Gastrocnemius medialis (tissue), 4 donors: Measurements from ENCODE around the gene TEX51.

ENCODE experiments used
- POLR2A ChIP-seq, 2 donors: fragments of 450-650 bp; IDR thresholded peaks; one replicate each; pipeline ENCODE4 v1.6.1; 2017; ENCODE audit warnings: antibody characterized with exemption in 2 of 2, mild to moderate bottlenecking in 2 of 2, moderate library complexity in 2 of 2
- TF ChIP-seq, protein P1 (sequence below), 5 experiments: fragments of 450-650 bp in 3 of 5; fragments of 200-600 bp in 2 of 5; sonication (generic) in 2 of 5; IDR thresholded peaks in 4 of 5; conservative IDR thresholded peaks in 1 of 5; 1 replicate in 4 of 5; 2 replicates in 1 of 5; pipeline ENCODE4 v1.5.1; 2016 to 2019; ENCODE audit warnings: antibody characterized with exemption in 5 of 5, mild to moderate bottlenecking in 3 of 5, moderate library complexity in 3 of 5

DNA sequence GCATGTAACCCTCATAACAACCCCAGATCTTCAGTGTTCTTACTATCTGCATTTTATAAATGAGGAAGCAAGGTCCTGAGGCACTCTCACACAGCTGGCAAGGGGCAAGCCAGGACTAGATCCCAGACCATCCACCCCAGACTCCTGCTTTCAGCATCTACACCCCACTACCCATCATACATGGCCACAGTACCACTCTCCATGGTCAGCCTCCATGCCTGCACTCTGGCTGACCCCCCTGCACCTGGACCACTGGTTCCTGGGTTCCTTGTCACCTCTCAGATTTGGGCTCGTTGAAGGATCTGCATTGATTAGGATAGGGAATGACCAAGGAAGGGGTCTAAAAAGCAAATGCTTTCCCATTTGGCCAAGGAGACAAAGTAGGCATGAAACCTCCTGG is 36.0 kb upstream of the TEX51 start:
- TF ChIP-seq, protein P1, sequence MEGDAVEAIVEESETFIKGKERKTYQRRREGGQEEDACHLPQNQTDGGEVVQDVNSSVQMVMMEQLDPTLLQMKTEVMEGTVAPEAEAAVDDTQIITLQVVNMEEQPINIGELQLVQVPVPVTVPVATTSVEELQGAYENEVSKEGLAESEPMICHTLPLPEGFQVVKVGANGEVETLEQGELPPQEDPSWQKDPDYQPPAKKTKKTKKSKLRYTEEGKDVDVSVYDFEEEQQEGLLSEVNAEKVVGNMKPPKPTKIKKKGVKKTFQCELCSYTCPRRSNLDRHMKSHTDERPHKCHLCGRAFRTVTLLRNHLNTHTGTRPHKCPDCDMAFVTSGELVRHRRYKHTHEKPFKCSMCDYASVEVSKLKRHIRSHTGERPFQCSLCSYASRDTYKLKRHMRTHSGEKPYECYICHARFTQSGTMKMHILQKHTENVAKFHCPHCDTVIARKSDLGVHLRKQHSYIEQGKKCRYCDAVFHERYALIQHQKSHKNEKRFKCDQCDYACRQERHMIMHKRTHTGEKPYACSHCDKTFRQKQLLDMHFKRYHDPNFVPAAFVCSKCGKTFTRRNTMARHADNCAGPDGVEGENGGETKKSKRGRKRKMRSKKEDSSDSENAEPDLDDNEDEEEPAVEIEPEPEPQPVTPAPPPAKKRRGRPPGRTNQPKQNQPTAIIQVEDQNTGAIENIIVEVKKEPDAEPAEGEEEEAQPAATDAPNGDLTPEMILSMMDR (IDR thresholded peaks at IDR 0.05 in 4 of 5, conservative IDR thresholded peaks at IDR 0.05 in 1 of 5), result no peak
- no peak for TF ChIP-seq POLR2A (IDR thresholded peaks at IDR 0.05)
